Mucosa of rectum (tissue), 2 donors: ENCODE data around the gene RNASE4.

Experiments
- H3K27ac ChIP-seq, 2 donors: one replicate each; pipeline ENCODE4 v1.7.0; 2013; ENCODE audit warnings: inconsistent platforms in 2 of 2, low read depth in 2 of 2, low read length in 2 of 2
- H3K27me3 ChIP-seq, 2 donors: one replicate each; pipeline ENCODE4 v1.7.0; 2013; ENCODE audit warnings: low read length in 2 of 2; ENCODE audit not compliant: control insufficient read depth in 2 of 2, insufficient read depth in 2 of 2
- H3K36me3 ChIP-seq, 2 donors: one replicate each; pipeline ENCODE4 v1.7.0; 2013; ENCODE audit warnings: low read length in 2 of 2; ENCODE audit not compliant: control insufficient read depth in 2 of 2, insufficient read depth in 2 of 2
- H3K4me1 ChIP-seq, 2 donors: one replicate each; pipeline ENCODE4 v1.7.0; 2013; ENCODE audit warnings: low read length in 2 of 2, mild to moderate bottlenecking in 1 of 2; ENCODE audit not compliant: control insufficient read depth in 2 of 2, insufficient read depth in 2 of 2
- H3K4me3 ChIP-seq, 2 donors: one replicate each; pipeline ENCODE4 v1.7.0; 2013; ENCODE audit warnings: low read length in 2 of 2
- H3K9ac ChIP-seq, 2 donors: one replicate each; pipeline ENCODE4 v1.7.0; 2013; ENCODE audit warnings: low read length in 2 of 2, low read depth in 1 of 2, mild to moderate bottlenecking in 1 of 2
- H3K9me3 ChIP-seq, 2 donors: one replicate each; pipeline ENCODE4 v1.7.0; 2013; ENCODE audit warnings: low read length in 2 of 2; ENCODE audit not compliant: control insufficient read depth in 2 of 2
- donor health status: healthy.
- donor health status: Normal muscosa, but diverticular disease.

Gene RNASE4

DNA sequence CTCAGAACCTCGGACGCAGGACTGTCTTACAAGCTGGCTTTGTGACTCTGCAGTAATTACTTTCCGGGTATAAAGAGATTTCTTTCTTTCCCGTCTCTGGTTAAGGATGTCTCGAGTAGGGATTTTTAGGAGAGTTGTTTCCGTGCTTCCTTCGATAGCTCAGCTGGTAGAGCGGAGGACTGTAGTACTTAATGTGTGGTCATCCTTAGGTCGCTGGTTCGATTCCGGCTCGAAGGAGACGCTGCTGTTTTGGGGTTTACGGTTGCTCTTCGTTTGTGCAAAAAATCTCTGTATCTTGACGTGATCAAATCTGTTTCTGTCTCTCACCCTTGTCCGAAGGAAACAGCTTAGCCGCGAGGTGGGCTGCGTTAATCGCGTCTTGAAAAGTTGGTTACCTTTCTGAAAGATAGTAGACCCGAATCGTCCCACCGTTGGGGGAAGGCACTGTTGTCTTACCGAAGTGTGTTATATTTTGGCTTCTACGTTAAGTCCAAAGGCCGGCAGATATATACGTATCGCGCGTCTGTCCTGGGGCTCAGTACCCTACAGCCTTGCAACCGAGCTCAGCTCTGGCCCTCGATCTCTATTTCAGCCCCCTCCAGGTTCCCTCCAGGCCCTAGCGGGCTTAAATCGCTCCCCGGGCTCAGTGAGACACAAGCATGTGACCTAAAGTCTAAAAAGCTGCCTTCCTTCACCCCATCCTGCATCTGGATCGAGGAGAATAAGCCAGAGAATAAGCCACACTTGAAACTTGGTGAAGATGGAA lies 1.1 kb upstream of the RNASE4 start:
- Histone ChIP-seq H3K4me1 (peaks cover 45 to 56% of the 10 kb centered on the region in 2 donors), H3K4me3 (peak overlapping the region; percentile 91 to 96), H3K27ac (peak overlapping the region; percentile 99 to 100), H3K9ac (peak overlapping the region; percentile 99), H3K36me3 (no peaks in the 10 kb centered on the region), H3K9me3 (no peaks in the 10 kb centered on the region), H3K27me3 (no peaks in the 10 kb centered on the region)

DNA sequence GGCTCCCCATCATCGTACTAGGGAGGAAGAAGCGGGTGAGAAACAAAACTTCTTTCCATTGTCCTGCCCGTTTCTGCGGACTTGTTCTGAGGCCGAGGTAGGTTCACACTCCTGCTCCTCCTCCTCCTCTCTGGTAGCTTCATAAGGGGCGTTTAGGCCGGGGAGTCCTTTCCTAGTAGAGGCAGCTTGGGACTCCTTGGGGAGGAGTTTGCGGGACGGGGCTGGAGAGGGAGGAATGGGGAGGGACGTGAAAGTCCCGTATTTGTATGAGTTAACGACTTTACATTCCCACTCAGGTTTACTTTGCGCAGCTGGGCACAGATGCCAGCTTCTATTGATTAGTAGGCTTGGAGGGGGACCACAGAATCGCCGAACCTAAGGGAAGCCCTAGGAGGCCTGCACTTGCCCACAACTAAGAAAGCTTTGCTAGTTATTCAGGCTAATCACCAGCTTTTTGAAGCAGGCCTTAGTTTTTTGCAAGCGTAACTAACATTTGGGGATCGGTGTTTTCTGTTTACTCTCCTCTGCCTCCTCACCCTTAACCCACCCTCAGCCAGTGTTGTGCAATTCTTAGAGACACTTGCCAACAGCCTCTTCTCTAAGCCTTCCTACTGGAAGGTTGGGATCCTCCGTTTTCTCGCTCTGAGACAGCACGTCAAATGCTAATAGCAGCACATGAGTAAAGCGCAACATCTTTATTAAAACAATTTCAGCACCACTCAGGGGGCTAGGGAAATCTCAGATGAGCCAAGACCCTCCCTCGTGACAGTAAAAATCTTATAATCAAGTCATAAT lies 499 bp downstream of the RNASE4 start:
- no peaks in the 10 kb centered on the region for H3K9me3 ChIP-seq
- H3K4me1 ChIP-seq: peaks cover 45 to 66% of the 10 kb centered on the region in 2 donors
- H3K4me3 ChIP-seq: peak overlapping the region; percentile 91 to 96
- peak overlapping the region; percentile 99 for H3K9ac ChIP-seq
- no peaks in the 10 kb centered on the region for H3K27me3 ChIP-seq
- H3K27ac ChIP-seq: peak overlapping the region; percentile 99 to 100
- H3K36me3 ChIP-seq: peaks cover 0 to 3% of the 10 kb centered on the region in 2 donors

- Histone ChIP-seq H3K4me1 (peaks cover 34 to 52% of the 10 kb centered on the region in 2 donors), H3K27me3 (no peaks in the 10 kb centered on the region)
Observed at GRCh38 chr14:20686386-20687143, 2.2 kb downstream of the RNASE4 start.

DNA sequence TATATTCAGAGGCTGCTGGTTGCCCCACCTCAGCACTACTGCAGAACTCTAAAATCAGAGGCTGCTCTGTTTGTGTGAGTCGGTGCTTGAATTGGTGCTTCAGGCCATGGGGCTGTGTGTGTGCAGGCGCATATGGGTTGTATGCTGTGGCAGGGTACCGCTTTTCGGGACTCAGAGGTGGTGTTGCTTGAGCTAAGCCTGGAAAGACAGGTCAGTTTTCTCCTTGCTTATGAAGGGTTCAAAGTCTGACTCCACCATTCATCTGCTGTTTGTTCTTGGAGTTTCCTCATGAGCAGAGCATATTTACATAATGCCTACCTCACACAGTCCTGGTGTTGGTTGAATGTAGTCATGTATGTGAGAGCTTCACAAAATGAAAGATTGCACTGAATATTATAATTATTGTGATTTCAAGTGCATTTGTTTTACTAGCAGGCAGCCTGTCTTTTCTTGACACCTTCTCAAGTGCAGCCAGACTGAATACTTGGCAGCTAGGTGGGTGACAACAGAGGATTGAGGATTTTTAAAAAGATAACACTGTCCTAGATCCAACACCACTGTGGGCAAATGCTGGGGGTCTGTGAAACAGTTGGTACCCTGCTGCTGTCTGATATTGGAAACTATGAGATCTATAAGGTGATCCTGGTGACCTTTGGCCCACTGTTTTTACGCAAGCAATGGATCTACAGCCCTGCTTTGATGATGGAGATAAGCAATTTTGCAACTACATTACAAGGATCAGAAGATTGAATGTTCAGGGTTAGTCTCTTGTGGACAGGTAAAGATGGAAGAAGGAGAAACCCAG lies 3.2 kb downstream of the RNASE4 start:
- Histone ChIP-seq H3K4me3 (peak overlapping the region; percentile 34 to 60), H3K4me1 (peaks cover 29 to 50% of the 10 kb centered on the region in 2 donors), H3K36me3 (peaks cover 0 to 3% of the 10 kb centered on the region in 2 donors), H3K27ac (peak overlapping the region; percentile 87 to 99), H3K9ac (peak overlapping the region; percentile 61 to 99), H3K9me3 (no peaks in the 10 kb centered on the region), H3K27me3 (no peaks in the 10 kb centered on the region)

More at GRCh38 chr14:20686386-20687143, 2.2 kb downstream of the RNASE4 start:
- Histone ChIP-seq H3K9me3 (no peaks in the 10 kb centered on the region), H3K27ac (peak overlapping the region; percentile 99 to 100), H3K9ac (peak overlapping the region in 1 of 2 donors; percentile 99), H3K4me3 (peak overlapping the region; percentile 43 to 60), H3K36me3 (peaks cover 0 to 3% of the 10 kb centered on the region in 2 donors)

DNA sequence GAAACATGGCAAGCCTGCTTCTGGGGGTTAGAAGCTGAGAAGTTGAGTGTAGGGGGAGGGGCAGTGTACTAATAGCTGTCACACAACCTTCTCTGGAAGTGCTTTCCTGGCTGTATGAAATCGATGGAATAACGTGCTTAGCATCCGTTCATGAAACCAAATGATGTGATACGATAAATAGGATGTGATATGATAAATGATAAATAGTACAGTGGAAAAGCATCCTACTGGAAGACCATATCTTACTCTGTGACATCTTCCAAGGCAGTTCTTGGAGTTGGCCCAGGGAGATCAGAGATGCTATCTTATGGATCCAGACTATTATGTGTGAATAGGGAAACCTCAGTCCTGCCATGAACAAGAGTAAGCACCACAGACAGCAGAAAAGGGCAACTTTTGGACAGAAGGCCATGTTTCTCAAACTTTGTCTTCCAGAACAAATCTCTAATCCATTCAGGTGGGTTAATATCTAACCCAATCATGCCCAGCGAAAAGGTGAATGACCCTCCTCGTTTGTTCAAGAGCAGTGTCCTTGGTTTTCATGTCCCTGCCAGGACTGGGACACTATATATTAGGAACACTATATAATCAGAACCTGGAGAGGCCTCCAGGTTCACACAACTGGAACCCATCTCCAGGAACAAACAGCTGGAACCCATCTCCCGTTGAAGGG lies 3.9 kb downstream of the RNASE4 start, which contains the start of gene ANG:
ANG (plus strand) TSS at position 598 of the 673 bp plus-strand sequence. CDS start 4,801 bp downstream, outside the sequence.
- Histone ChIP-seq H3K36me3 (peaks cover 0 to 4% of the 10 kb centered on the region in 2 donors), H3K4me1 (peaks cover 26 to 47% of the 10 kb centered on the region in 2 donors), H3K9ac (peak within 1 kb of the TSS; percentile 10 to 99), H3K27me3 (no peaks in the 10 kb centered on the region), H3K27ac (peak within 1 kb of the TSS; percentile 87 to 99), H3K9me3 (no peaks in the 10 kb centered on the region), H3K4me3 (peak within 1 kb of the TSS; percentile 8 to 25)

DNA sequence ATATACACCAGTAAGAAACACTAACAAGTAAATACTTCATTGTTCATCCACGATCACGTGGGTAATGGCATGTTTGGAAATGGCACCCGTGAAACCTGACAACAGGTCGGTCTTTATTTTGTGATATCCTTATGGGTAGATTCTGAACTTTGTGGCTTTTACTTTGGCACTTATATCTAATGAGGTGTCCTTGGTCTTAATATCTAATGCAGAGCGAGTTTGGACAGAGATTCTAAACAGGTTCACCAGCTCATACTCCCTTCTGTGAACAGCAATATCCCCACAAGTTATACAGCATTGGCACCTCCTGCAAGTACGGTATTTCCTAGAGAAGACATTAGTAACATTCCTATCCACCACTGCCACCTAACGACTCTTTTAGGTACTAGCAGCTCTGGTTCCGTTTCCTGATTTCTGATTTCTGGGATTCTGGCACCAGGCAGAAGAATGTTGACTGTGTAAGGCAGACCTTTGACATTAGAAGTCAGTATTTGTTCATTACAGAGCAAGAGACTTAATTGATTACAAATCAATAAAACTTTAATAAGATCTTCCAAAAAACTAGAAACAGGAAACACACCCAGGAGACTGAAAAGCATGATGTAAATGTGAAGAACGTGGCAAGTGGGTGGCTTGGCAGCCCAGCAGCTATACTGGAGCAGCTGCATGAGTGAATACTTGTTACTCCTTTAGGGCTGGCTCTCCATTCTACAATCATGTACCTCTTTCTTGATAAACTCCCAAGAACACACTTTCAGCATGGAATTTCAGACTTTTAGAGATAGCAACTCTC lies 6.7 kb downstream of the RNASE4 start:
- Histone ChIP-seq H3K36me3 (peaks cover 7 to 10% of the 10 kb centered on the region in 2 donors), H3K4me1 (peaks cover 13 to 38% of the 10 kb centered on the region in 2 donors), H3K27me3 (no peaks in the 10 kb centered on the region), H3K27ac (no peak overlapping the region), H3K9ac (peak overlapping the region in 1 of 2 donors; percentile 36), H3K9me3 (no peaks in the 10 kb centered on the region), H3K4me3 (no peak overlapping the region)

- Histone ChIP-seq H3K27me3 (no peaks in the 10 kb centered on the region), H3K4me3 (no peak overlapping the region), H3K9ac (no peak overlapping the region), H3K4me1 (peaks cover 6 to 27% of the 10 kb centered on the region in 2 donors), H3K9me3 (no peaks in the 10 kb centered on the region), H3K27ac (peak overlapping the region in 1 of 2 donors; percentile 14), H3K36me3 (peaks cover 7 to 10% of the 10 kb centered on the region in 2 donors)
Observed at GRCh38 chr14:20692116-20692751, 7.9 kb downstream of the RNASE4 start.

DNA sequence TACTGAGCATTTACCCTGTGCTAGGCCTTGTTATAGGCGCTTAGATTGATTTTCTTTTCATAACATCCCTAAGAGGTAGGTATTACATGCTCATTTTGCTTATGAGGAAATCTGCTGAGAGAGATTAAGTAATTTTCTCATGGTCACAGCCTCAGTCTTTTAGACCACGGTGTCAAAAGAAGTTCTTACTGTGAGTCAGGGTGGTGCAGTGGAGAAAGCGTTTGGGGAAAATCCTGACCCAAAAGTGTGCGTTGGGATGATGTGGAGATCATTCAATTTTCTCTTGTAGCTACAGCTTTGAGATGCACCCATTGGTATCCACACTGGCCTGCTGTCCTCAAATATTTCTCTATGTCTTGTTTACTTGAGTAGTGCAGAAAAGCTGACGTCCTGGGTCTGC lies 12.4 kb downstream of the RNASE4 start:
- Histone ChIP-seq H3K36me3 (peaks cover 14 to 17% of the 10 kb centered on the region in 2 donors), H3K27ac (no peak overlapping the region), H3K27me3 (no peaks in the 10 kb centered on the region), H3K9ac (no peak overlapping the region), H3K4me3 (no peak overlapping the region), H3K4me1 (peaks cover under 1 to 3% of the 10 kb centered on the region in 2 donors), H3K9me3 (no peaks in the 10 kb centered on the region)
